Neural progenitor cell (in vitro differentiated cells): ENCODE data around the gene ASTN2.

Experiments
- EZH2 ChIP-seq: fragments of 200-600 bp; sonication (generic); IDR thresholded peaks from 2 replicates; pipeline ENCODE4 v1.6.1; 2017; ENCODE audit warnings: antibody characterized with exemption, mild to moderate bottlenecking, moderate library complexity
- EZH2phosphoT487 ChIP-seq: fragments of 200-600 bp; sonication (generic); IDR thresholded peaks from 2 replicates; pipeline ENCODE4 v1.6.1; 2017; ENCODE audit warnings: antibody characterized with exemption

GRCh38 chr9:116990592-116990991 is 424.3 kb downstream of the ASTN2 start:
- TF ChIP-seq EZH2phosphoT487: no peak
- no peak for TF ChIP-seq EZH2
